HEK293T (cell line): ENCODE measurements around the gene P2RY2.

Experiments used
- BHLHE40 ChIP-seq: fragments of 450-650 bp; IDR thresholded peaks from 2 replicates; pipeline ENCODE4 v1.6.1; 2016; ENCODE audit warnings: mild to moderate bottlenecking, moderate library complexity, borderline replicate concordance
- CTBP1 ChIP-seq: fragments of 450-650 bp; IDR thresholded peaks from 2 replicates; pipeline ENCODE4 v1.6.1; 2016; ENCODE audit warnings: borderline replicate concordance
- ELF4 ChIP-seq: fragments of 450-650 bp; IDR thresholded peaks from 2 replicates; pipeline ENCODE4 v1.6.1; 2017; ENCODE audit warnings: antibody characterized with exemption
- FOXA1 ChIP-seq: fragments of 450-650 bp; IDR thresholded peaks from 2 replicates; pipeline ENCODE4 v1.6.1; 2016; ENCODE audit warnings: mild to moderate bottlenecking
- FOXK2 ChIP-seq: fragments of 450-650 bp; IDR thresholded peaks from 2 replicates; pipeline ENCODE4 v1.6.1; 2016; ENCODE audit warnings: mild to moderate bottlenecking
- FOXM1 ChIP-seq: fragments of 450-650 bp; IDR thresholded peaks from 2 replicates; pipeline ENCODE4 v1.6.1; 2017; ENCODE audit warnings: mild to moderate bottlenecking, borderline replicate concordance
- HDGF ChIP-seq: fragments of 450-650 bp; IDR thresholded peaks from 2 replicates; pipeline ENCODE4 v1.6.1; 2017; ENCODE audit warnings: antibody characterized with exemption, borderline replicate concordance
- L3MBTL2 ChIP-seq: fragments of 450-650 bp; conservative IDR thresholded peaks from 2 replicates; pipeline ENCODE4 v1.6.1; 2016; ENCODE audit warnings: mild to moderate bottlenecking
- LEF1 ChIP-seq: fragments of 450-650 bp; IDR thresholded peaks from 2 replicates; pipeline ENCODE4 v1.6.1; 2017; ENCODE audit warnings: mild to moderate bottlenecking, borderline replicate concordance
- SP1 ChIP-seq: fragments of 450-650 bp; IDR thresholded peaks from 2 replicates; pipeline ENCODE4 v1.6.1; 2017
- SUZ12 ChIP-seq: fragments of 450-650 bp; IDR thresholded peaks from 2 replicates; pipeline ENCODE4 v1.6.1; 2016; ENCODE audit warnings: mild to moderate bottlenecking
- TARDBP ChIP-seq: fragments of 450-650 bp; IDR thresholded peaks from 2 replicates; pipeline ENCODE4 v1.6.1; 2016
- ZNF384 ChIP-seq: fragments of 450-650 bp; IDR thresholded peaks from 2 replicates; pipeline ENCODE4 v1.6.1; 2016
- TF ChIP-seq, protein P1 (sequence below): fragments of 450-650 bp; IDR thresholded peaks from 2 replicates; pipeline ENCODE4 v1.6.1; 2016

- TF ChIP-seq CTBP1 (no peak), ZNF384 (no peak), SP1 (no peak), FOXK2 (no peak), FOXM1 (no peak), ELF4 (no peak), TARDBP (no peak), LEF1 (no peak), SUZ12 (no peak), BHLHE40 (no peak), L3MBTL2 (no peak), HDGF (no peak), FOXA1 (no peak)
- TF ChIP-seq, protein P1, sequence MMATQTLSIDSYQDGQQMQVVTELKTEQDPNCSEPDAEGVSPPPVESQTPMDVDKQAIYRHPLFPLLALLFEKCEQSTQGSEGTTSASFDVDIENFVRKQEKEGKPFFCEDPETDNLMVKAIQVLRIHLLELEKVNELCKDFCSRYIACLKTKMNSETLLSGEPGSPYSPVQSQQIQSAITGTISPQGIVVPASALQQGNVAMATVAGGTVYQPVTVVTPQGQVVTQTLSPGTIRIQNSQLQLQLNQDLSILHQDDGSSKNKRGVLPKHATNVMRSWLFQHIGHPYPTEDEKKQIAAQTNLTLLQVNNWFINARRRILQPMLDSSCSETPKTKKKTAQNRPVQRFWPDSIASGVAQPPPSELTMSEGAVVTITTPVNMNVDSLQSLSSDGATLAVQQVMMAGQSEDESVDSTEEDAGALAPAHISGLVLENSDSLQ: no peak
These were observed 18.2 kb downstream of the P2RY2 start for GRCh38 chr11:73236205-73236765.
